Smooth muscle cell (in vitro differentiated cells): Measurements from ENCODE around the gene ZDHHC17. TPM values are rescaled to one million over a fixed set of nuclear protein-coding genes. Genes with fewer than 3 reads are reported as not detected.

Source experiments
- DNase-seq: peaks from one replicate; lab custom pipeline; 2025; ENCODE audit not compliant: unreplicated experiment; lab: John Stamatoyannopoulos, UW
- H2AFZ ChIP-seq: fragments of 200-600 bp; sonication (generic); 2 replicates; pipeline ENCODE4 v1.6.0; 2016; ENCODE audit warnings: antibody characterized with exemption, low read depth, mild to moderate bottlenecking
- H3F3A ChIP-seq: fragments of 200-600 bp; sonication (generic); 2 replicates; pipeline ENCODE4 v1.6.0; 2017; ENCODE audit warnings: antibody characterized with exemption, low read depth
- H3K27ac ChIP-seq: fragments of 200-600 bp; sonication (generic); 2 replicates; pipeline ENCODE4 v1.5.1; 2016; ENCODE audit warnings: low read depth, mild to moderate bottlenecking
- H3K27me3 ChIP-seq: fragments of 200-600 bp; sonication (generic); 2 replicates; pipeline ENCODE4 v1.6.1; 2016; ENCODE audit warnings: low read depth, mild to moderate bottlenecking
- H3K36me3 ChIP-seq: fragments of 200-600 bp; sonication (generic); 2 replicates; pipeline ENCODE4 v1.5.1; 2016; ENCODE audit warnings: low read depth
- H3K4me1 ChIP-seq: fragments of 200-600 bp; sonication (generic); 2 replicates; pipeline ENCODE4 v1.5.1; 2016; ENCODE audit warnings: low read depth
- H3K4me2 ChIP-seq: fragments of 200-600 bp; sonication (generic); 2 replicates; pipeline ENCODE4 v1.6.0; 2016; ENCODE audit warnings: mild to moderate bottlenecking
- H3K4me3 ChIP-seq: fragments of 200-600 bp; sonication (generic); 2 replicates; pipeline ENCODE4 v1.5.1; 2016; ENCODE audit warnings: mild to moderate bottlenecking
- H3K79me2 ChIP-seq: fragments of 200-600 bp; sonication (generic); 2 replicates; pipeline ENCODE4 v1.6.0; 2016; ENCODE audit warnings: low read depth, mild to moderate bottlenecking
- H3K9ac ChIP-seq: fragments of 200-600 bp; sonication (generic); 2 replicates; pipeline ENCODE4 v1.6.0; 2016; ENCODE audit warnings: low read depth
- H3K9me3 ChIP-seq: fragments of 200-600 bp; sonication (generic); replicated peaks from 2 replicates; pipeline ENCODE4 v1.5.1; 2016; ENCODE audit warnings: low read depth
- H4K20me1 ChIP-seq: fragments of 200-600 bp; sonication (generic); 2 replicates; pipeline ENCODE4 v1.6.0; 2016; ENCODE audit warnings: low read depth
- CTCF ChIP-seq: fragments of 200-600 bp; sonication (generic); IDR thresholded peaks from 2 replicates; pipeline ENCODE4 v1.5.1; 2017; ENCODE audit warnings: borderline replicate concordance, mild to moderate bottlenecking, antibody characterized with exemption; ENCODE audit not compliant: insufficient read depth, poor library complexity, severe bottlenecking
- WGBS: methylation state at CpG from one replicate; pipeline ENCODE4 v1.1.7; 2016; ENCODE audit warnings: low lambda C conversion rate; 5-methylcytosine and 5-hydroxymethylcytosine counted together
- polyA plus RNA-seq: library from polyadenylated mRNA; unstranded; fragments of >200 nt; fragmentation: Nextera tagmentation; extraction: Ambion mirVana; gene quantifications from 2 replicates; pipeline ENCODE4 v1.2.1, GENCODE V29; 2016
- total RNA-seq: library from RNA; depleted of rRNA; stranded (reverse); fragments of >200 nt; gene quantifications from 2 replicates; pipeline ENCODE4 v1.2.3, GENCODE V29; 2014

The ZDHHC17 gene
- total and polyA plus RNA-seq, 2 experiments from 2014 or later: 12.8 to 34.8 TPM

GRCh38 chr12:76715332-76715731 is 48.6 kb upstream of the ZDHHC17 start:
- Histone ChIP-seq H4K20me1 (no peaks in the 10 kb centered on the region), H3K4me3 (no peak overlapping the region), H3K27me3 (no peaks in the 10 kb centered on the region), H3K9ac (no peak overlapping the region), H3K79me2 (no peaks in the 10 kb centered on the region), H3K27ac (no peak overlapping the region), H3K36me3 (no peaks in the 10 kb centered on the region), H3K4me1 (peaks cover 29% of the 10 kb centered on the region), H3K9me3 (no peaks in the 10 kb centered on the region), H3F3A (peaks cover 12% of the 10 kb centered on the region), H2AFZ (no peak overlapping the region), H3K4me2 (no peak overlapping the region)
- TF ChIP-seq CTCF: no peak
- DNase-seq: no peak
- 85% methylated on average over 3 of the region's 3 CpGs for WGBS

GRCh38 chr12:76717314-76717713 is 46.6 kb upstream of the ZDHHC17 start:
- no peaks in the 10 kb centered on the region for H3K79me2 ChIP-seq
- H3K4me1 ChIP-seq: peaks cover 32% of the 10 kb centered on the region
- peaks cover 12% of the 10 kb centered on the region for H3F3A ChIP-seq
- H3K27me3 ChIP-seq: no peaks in the 10 kb centered on the region
- no peak for TF ChIP-seq CTCF
- no peak overlapping the region for H3K9ac ChIP-seq
- no peaks in the 10 kb centered on the region for H3K9me3 ChIP-seq
- peak overlapping the region; percentile 80 for H2AFZ ChIP-seq
- no peak for DNase-seq
- peak overlapping the region; percentile 98 for H3K27ac ChIP-seq
- no peaks in the 10 kb centered on the region for H4K20me1 ChIP-seq
- 63% methylated on average over 1 of the region's 1 CpG for WGBS
- H3K4me2 ChIP-seq: peak overlapping the region; percentile 55
- no peak overlapping the region for H3K4me3 ChIP-seq
- no peaks in the 10 kb centered on the region for H3K36me3 ChIP-seq

GRCh38 chr12:76719171-76720041 is 44.5 kb upstream of the ZDHHC17 start:
- Histone ChIP-seq H4K20me1 (no peaks in the 10 kb centered on the region), H3K36me3 (no peaks in the 10 kb centered on the region), H3K79me2 (no peaks in the 10 kb centered on the region), H3K27me3 (no peaks in the 10 kb centered on the region), H3K4me2 (peak overlapping the region; percentile 55), H3K4me3 (no peak overlapping the region), H3K27ac (peak overlapping the region; percentile 98), H3K9me3 (no peaks in the 10 kb centered on the region), H3K4me1 (peaks cover 26% of the 10 kb centered on the region), H2AFZ (no peak overlapping the region), H3K9ac (peak overlapping the region; percentile 76), H3F3A (peaks cover 12% of the 10 kb centered on the region)
- 79% methylated on average over 5 of the region's 5 CpGs for WGBS
- DNase-seq: no peak
- no peak for TF ChIP-seq CTCF
